ENCODE results near the gene DZANK1. TPM values are rescaled to one million over a fixed set of nuclear protein-coding genes. Genes with fewer than 3 reads are reported as not detected.

DZANK1 gene
- total RNA-seq, 1 experiment from 2014 or later, result 1.7 TPM

DNA sequence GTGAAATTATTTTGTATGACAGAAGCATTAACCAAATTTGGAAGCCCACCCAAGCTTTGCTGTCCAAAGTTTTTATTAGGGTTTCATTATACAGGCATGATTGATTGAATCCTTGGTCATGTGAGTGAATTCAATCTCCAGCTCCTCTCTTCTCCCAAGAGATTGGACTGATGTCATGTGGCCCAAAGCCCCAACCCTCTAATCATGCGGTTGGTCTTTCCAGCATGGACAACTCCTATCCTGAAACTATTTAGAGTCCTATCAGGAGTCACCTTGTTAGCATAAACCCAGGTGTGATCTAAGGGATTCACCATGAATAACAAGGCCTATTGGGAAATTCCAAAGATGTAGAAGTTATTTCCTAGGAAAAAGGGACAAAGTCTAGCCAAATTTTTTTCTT, 11.0 kb upstream of the DZANK1 start:
- ChIA-PET CTCF (no interaction called here), POLR2A (no interaction called here), RAD21 (ENCODE audit: low non-redundant PET in 1 of 2, low total read pairs in 2 of 2, uncharacterized antibody in 2 of 2, unreplicated experiment in 2 of 2) (no interaction called here)
- H3K36me3 ChIP-seq (ENCODE audit: control insufficient read depth in 1 of 2, insufficient read depth in 2 of 2, low read length in 2 of 2), result peaks cover 27 to 45% of the 10 kb centered on the region in 2 experiments; a peak in 3 of 4 replicates
- DNase-seq (ENCODE audit: low read depth, low spot score) (no peak), ATAC-seq (no peak)
- no peaks in the 10 kb centered on the region for H3K9me3 ChIP-seq (ENCODE audit: control insufficient read depth in 1 of 2, insufficient read depth in 1 of 2, low read depth in 1 of 2, low read length in 2 of 2)
- H3K9me2 ChIP-seq (ENCODE audit: insufficient read depth), result no peaks in the 10 kb centered on the region
- H4K20me1 ChIP-seq (ENCODE audit: insufficient read depth), result no peaks in the 10 kb centered on the region
- no peaks in the 10 kb centered on the region for H3K27me3 ChIP-seq (ENCODE audit: insufficient read depth, low read length)
- no peak overlapping the region for H2AFZ ChIP-seq (ENCODE audit: low read depth, low read length, poor library complexity, severe bottlenecking)
- no peak overlapping the region for H3K27ac ChIP-seq (ENCODE audit: low read depth, low read length)
- no peak overlapping the region for H3K4me3 ChIP-seq (replicated peaks in 1 of 2; ENCODE audit: low read depth in 1 of 2, low read length in 2 of 2)
- intact Hi-C loops (cut with micrococcal nuclease), result no loop called here
- H3K4me1 ChIP-seq (ENCODE audit: control insufficient read depth in 1 of 2, insufficient read depth in 2 of 2, low read length in 2 of 2), result no peaks in the 10 kb centered on the region
- H3K9ac ChIP-seq (ENCODE audit: low read length), result no peak overlapping the region
- no TSS peak for BruUV-seq (replicated peaks)
- H3K79me2 ChIP-seq (ENCODE audit: insufficient read depth, low read length), result no peaks in the 10 kb centered on the region
- H3K4me2 ChIP-seq (ENCODE audit: low read length), result no peak overlapping the region
- no peak for TF ChIP-seq SRF (IDR thresholded peaks at IDR 0.05; ENCODE audit: low read depth)
- no peak for TF ChIP-seq EZH2phosphoT487 (IDR thresholded peaks at IDR 0.05; ENCODE audit: borderline replicate concordance)
- no peak for TF ChIP-seq EGR1 (IDR thresholded peaks at IDR 0.05; ENCODE audit: low read depth)
- TF ChIP-seq ELF1 (IDR thresholded peaks at IDR 0.05; ENCODE audit: borderline replicate concordance, low read depth), result no peak
- TF ChIP-seq JUND (IDR thresholded peaks at IDR 0.05), result no peak
- TF ChIP-seq, protein P1, sequence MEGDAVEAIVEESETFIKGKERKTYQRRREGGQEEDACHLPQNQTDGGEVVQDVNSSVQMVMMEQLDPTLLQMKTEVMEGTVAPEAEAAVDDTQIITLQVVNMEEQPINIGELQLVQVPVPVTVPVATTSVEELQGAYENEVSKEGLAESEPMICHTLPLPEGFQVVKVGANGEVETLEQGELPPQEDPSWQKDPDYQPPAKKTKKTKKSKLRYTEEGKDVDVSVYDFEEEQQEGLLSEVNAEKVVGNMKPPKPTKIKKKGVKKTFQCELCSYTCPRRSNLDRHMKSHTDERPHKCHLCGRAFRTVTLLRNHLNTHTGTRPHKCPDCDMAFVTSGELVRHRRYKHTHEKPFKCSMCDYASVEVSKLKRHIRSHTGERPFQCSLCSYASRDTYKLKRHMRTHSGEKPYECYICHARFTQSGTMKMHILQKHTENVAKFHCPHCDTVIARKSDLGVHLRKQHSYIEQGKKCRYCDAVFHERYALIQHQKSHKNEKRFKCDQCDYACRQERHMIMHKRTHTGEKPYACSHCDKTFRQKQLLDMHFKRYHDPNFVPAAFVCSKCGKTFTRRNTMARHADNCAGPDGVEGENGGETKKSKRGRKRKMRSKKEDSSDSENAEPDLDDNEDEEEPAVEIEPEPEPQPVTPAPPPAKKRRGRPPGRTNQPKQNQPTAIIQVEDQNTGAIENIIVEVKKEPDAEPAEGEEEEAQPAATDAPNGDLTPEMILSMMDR (IDR thresholded peaks at IDR 0.05 in 2 of 3, conservative IDR thresholded peaks at IDR 0.05 in 1 of 3; ENCODE audit: borderline replicate concordance in 1 of 3, insufficient read depth in 1 of 3, low read depth in 2 of 3, low read length in 2 of 3), result no peak
- no peak for TF ChIP-seq TCF7L2 (IDR thresholded peaks at IDR 0.05; ENCODE audit: borderline replicate concordance, extremely low read depth, insufficient read depth, insufficient read length)
- TF ChIP-seq CEBPB (IDR thresholded peaks at IDR 0.05; ENCODE audit: low read depth), result no peak
- TF ChIP-seq, protein P2, sequence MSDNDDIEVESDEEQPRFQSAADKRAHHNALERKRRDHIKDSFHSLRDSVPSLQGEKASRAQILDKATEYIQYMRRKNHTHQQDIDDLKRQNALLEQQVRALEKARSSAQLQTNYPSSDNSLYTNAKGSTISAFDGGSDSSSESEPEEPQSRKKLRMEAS (IDR thresholded peaks at IDR 0.05), result no peak
- TF ChIP-seq ZFX (IDR thresholded peaks at IDR 0.05), result no peak
- no peak for TF ChIP-seq SP1 (IDR thresholded peaks at IDR 0.05; ENCODE audit: low read depth)
- TF ChIP-seq EZH2 (IDR thresholded peaks at IDR 0.05), result no peak
- TF ChIP-seq RAD21 (IDR thresholded peaks at IDR 0.05; ENCODE audit: low read depth), result no peak
- TF ChIP-seq ZNF274 (IDR thresholded peaks at IDR 0.05; ENCODE audit: low read depth, low read length), result no peak
- no peak for TF ChIP-seq SIN3A (IDR thresholded peaks at IDR 0.05; ENCODE audit: low read depth)
- no peak for TF ChIP-seq FOSL1 (IDR thresholded peaks at IDR 0.05; ENCODE audit: low read depth)
- TF ChIP-seq CBX3 (IDR thresholded peaks at IDR 0.05; ENCODE audit: low read depth), result no peak
- no peak for TF ChIP-seq POLR2A (IDR thresholded peaks at IDR 0.05; ENCODE audit: borderline replicate concordance, extremely low read depth, insufficient read depth, insufficient read length)

Data from HCT116 (cell line).